GM18508 (cell line): ENCODE results near the gene SEC14L3.
"Not testable (repeated sequence)": the region's sequence is repeated elsewhere in the genome, so short reads cannot be mapped to it uniquely, and the experiment has no call there.

Experiments used
- ATAC-seq: cut with Tn5 transposase; IDR thresholded peaks from one replicate; pipeline ENCODE4 v1.9.1; 2021; ENCODE audit warnings: moderate number of reproducible peaks; ENCODE audit not compliant: insufficient read depth, unreplicated experiment

The SEC14L3 gene

GRCh38 chr22:30486661-30487115 is 14.9 kb upstream of the SEC14L3 start:
- ATAC-seq, result no peak

- ATAC-seq, result no peak
Measured at GRCh38 chr22:30486118-30486517, 14.3 kb upstream of the SEC14L3 start.

GRCh38 chr22:30485362-30485988 is 13.7 kb upstream of the SEC14L3 start:
- no peak for ATAC-seq

GRCh38 chr22:30483169-30483568 is 11.4 kb upstream of the SEC14L3 start:
- ATAC-seq, result no peak

- no peak for ATAC-seq
Measured at GRCh38 chr22:30481711-30482110, 9.9 kb upstream of the SEC14L3 start.

- no peak for ATAC-seq
Measured at GRCh38 chr22:30479981-30480380, 8.2 kb upstream of the SEC14L3 start.

GRCh38 chr22:30474683-30475424 is 3.0 kb upstream of the SEC14L3 start:
- no peak for ATAC-seq

- no peak for ATAC-seq
Measured at GRCh38 chr22:30474121-30474520, 2.3 kb upstream of the SEC14L3 start.

- no peak for ATAC-seq
Measured at GRCh38 chr22:30472994-30473720, 1.3 kb upstream of the SEC14L3 start.

- no peak for ATAC-seq
Measured at GRCh38 chr22:30470655-30471054, 1.2 kb downstream of the SEC14L3 start.

GRCh38 chr22:30469165-30469564 is 2.7 kb downstream of the SEC14L3 start:
- ATAC-seq, result no peak

GRCh38 chr22:30460555-30460954 is 11.3 kb downstream of the SEC14L3 start:
- not testable (repeated sequence) for ATAC-seq

- ATAC-seq, result no peak
Measured at GRCh38 chr22:30460147-30460546, 11.7 kb downstream of the SEC14L3 start.

- ATAC-seq, result no peak
Measured at GRCh38 chr22:30459181-30460052, 12.4 kb downstream of the SEC14L3 start.

- ATAC-seq, result no peak
Measured at GRCh38 chr22:30457981-30458380, 13.8 kb downstream of the SEC14L3 start.

- ATAC-seq, result no peak
Measured at GRCh38 chr22:30455075-30455840, 16.6 kb downstream of the SEC14L3 start.

- ATAC-seq, result no peak
Measured at GRCh38 chr22:30453731-30454510, 17.9 kb downstream of the SEC14L3 start.

GRCh38 chr22:30452861-30453260 is 19.0 kb downstream of the SEC14L3 start:
- ATAC-seq, result no peak

GRCh38 chr22:30451488-30451887 is 20.3 kb downstream of the SEC14L3 start:
- not testable (repeated sequence) for ATAC-seq
